ENCODE results near the gene ADAM22. TPM values are rescaled to one million over a fixed set of nuclear protein-coding genes. Genes with fewer than 3 reads are reported as not detected.

The ADAM22 gene
- total RNA-seq, result 0.12 and 0.26 TPM in 2 replicates

GRCh38 chr7:87933953-87934698 lies at the start of gene ADAM22:
ADAM22 (plus strand) TSS chr7:87934251; CDS start chr7:87934466, 215 bp downstream.

GRCh38 chr7:88219781-88220747 lies 286.0 kb downstream of the ADAM22 start, which contains the start of gene SRI:
SRI (minus strand) TSS chr7:88220038; CDS start chr7:88220026, 12 bp downstream.

Other genes starting within 250 kb of the ADAM22 start
- gene SLC25A40, start 57.9 kb upstream of the ADAM22 start, total RNA-seq, result 3.5 and 11.2 TPM in 2 replicates
- 2.5 and 12.6 TPM in 2 replicates for gene DBF4, start 57.8 kb upstream of the ADAM22 start, total RNA-seq